Hepatic stellate cell (primary cell): ENCODE measurements around the gene PKDREJ.
"Not testable (repeated sequence)": the region's sequence is repeated elsewhere in the genome, so short reads cannot be mapped to it uniquely, and the experiment has no call there.

Source experiments
- DNase-seq: peaks from one replicate; pipeline ENCODE4 v3.0.0; 2011; ENCODE audit warnings: low spot score

Gene PKDREJ, protein sequence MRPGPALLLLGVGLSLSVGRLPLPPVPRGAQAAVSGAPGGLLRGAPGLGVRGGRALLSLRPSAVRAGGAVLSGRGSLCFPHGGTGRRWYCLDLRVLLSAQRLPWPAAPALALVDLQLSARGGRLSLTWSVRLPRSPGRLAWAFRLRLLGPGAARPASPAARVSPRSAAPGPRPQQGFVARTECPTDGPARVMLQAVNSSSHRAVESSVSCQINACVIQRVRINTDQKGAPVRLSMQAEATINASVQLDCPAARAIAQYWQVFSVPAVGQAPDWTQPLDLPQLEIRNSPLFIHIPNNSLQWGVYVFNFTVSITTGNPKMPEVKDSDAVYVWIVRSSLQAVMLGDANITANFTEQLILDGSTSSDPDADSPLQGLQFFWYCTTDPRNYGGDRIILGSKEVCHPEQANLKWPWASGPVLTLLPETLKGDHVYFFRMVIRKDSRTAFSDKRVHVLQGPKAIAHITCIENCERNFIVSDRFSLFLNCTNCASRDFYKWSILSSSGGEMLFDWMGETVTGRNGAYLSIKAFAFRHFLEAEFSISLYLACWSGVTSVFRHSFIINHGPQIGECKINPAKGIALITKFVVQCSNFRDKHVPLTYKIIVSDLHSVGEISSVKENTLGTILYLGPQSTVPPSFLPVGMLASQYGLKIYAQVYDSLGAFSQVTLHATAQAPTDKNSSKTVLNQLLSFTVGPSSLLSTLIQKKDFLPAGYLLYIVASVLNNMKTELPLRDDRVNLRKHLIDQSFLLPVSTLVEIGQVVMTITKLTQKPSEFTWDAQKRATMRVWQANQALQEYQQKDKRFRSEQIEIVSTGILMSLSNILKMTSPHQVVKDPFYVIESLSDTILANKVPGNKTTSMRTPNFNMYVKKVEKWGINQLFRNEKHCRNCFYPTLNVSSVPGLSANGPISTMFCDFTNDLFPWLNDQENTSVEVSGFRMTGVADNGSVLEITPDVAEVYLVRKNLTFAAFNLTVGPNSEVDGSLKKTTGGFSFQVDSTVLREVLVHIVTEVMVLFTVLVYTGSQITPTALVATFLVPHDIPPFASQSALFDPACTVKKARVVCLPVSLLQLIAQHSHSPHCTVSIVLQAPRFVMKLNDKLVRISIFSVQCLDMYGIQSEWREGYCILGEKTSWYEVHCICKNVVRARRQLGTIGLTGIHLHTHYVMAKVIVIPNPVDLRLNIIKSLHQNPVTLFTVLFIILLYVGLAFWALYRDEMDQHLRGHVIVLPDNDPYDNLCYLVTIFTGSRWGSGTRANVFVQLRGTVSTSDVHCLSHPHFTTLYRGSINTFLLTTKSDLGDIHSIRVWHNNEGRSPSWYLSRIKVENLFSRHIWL (N-terminal part only)

GRCh38 chr22:46263216-46263590 lies at the start of gene PKDREJ:
PKDREJ (minus strand) TSS chr22:46263343; CDS start chr22:46263322, 21 bp downstream.
- no peak for DNase-seq

DNA sequence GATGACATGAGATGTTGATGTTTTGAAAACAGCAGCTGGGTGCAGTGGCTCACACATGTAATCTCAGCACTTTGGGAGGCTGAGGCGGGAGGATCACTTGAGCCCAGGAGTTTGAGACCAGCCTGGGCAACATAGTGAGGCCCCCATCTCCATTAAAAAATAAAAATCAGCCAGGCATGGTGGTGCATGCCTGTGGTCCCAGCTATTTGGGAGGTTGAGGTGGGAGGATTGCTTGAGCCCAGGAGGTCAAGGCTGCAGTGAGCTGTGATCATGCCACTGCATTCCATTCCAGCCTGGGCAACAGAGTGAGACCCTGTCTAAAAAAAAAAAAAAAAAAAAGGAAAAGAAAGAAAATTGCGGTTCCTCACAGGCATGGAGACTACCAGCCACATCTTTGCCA lies 49.7 kb upstream of the PKDREJ start:
- DNase-seq: not testable (repeated sequence)

DNA sequence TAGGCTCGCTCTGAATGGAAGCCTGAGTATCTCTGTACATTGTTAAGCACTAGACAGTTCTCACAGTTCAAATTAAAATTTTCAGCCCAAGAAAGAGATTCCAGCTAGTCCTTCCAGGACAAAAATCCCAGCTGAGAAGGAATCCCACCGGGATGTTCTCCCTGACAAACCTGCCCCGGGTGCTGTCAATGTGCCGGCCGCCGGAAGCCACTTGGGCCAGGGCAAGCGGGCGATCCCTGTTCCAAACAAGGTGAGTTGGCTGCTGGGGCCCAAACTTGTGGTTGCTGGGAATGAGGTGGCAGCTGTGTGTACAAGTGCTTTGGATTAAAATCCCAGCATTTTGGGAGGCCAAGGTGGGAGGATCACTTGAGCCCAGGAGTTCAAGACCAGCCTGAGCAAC lies 48.9 kb upstream of the PKDREJ start:
- no peak for DNase-seq

DNA sequence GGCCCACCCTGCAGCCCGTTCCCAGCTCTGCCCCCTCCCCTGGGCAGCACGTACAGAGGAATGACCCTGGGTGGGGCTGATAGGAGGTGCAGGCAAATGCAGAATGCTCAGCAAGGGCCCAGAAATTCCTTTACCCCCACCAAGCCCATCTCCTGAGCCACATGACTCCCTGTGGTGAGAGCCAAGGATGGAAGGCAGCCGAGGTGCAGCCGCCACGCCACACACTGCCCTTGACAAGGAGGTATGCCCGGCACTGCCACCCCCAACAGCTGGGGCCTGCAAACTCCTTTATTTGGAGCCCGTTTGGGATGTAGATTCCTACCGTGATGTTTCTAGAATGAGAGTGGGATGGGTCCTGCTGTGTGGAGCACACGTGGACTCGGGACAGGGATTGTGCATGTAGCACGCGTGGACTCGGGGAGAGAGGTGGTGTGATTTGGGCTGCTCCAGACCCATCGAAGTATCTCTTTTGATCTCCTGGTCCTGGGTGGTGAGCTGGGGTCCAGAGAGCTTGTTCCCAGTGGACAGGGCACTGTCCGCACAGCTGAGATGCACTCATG lies 46.5 kb upstream of the PKDREJ start:
- DNase-seq: no peak

- no peak for DNase-seq
These were observed 45.3 kb upstream of the PKDREJ start for GRCh38 chr22:46308283-46308988.

- no peak for DNase-seq
These were observed 40.3 kb upstream of the PKDREJ start for GRCh38 chr22:46303347-46303965.

DNA sequence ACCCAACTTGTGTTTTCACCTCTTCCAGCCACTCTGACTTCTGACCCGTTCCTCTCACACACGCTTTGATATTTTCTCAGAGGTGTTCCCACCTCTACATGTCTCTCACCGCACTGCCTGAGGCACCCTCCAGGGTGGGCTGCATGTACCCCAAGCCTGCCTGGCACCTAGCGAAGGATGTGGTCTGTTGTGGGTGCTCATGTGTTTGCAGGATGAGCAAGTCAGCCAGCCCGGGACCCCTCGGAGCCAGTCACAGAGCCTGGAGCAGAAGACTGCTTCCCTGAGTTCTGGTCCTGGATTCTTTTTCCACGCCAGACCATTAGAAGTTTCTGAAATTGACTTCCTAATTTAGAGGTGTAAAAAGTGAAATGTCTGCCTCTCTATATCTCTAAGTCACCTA lies 37.3 kb upstream of the PKDREJ start:
- DNase-seq: no peak

DNA sequence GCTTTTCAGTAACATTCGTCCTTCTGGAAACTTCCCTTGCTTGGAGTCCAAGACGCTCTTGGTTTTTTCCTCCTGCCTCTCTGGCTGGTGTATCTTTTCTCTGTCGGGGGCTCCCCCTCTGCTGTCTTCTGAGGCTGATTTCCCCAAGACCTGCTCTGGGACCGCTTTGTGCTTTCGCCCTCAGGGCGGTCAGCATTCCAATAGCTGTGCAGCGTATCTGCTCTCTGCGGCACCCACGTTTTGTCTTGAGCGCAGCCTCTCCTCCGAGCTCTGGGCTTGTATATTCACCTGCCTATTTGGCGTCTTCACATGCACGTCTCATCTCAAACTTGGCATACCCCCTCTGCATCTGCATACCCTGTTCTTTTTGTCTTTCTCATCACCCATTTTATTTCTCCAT lies 36.0 kb upstream of the PKDREJ start:
- no peak for DNase-seq

GRCh38 chr22:46297151-46297812 lies 34.1 kb upstream of the PKDREJ start:
- peak; percentile 40 for DNase-seq

- DNase-seq: peak; percentile 100
These were observed 33.4 kb upstream of the PKDREJ start, which contains the start of gene GTSE1 for GRCh38 chr22:46296257-46297150. GTSE1 (plus strand) TSS chr22:46296870; CDS start chr22:46297401, 531 bp downstream.

DNA sequence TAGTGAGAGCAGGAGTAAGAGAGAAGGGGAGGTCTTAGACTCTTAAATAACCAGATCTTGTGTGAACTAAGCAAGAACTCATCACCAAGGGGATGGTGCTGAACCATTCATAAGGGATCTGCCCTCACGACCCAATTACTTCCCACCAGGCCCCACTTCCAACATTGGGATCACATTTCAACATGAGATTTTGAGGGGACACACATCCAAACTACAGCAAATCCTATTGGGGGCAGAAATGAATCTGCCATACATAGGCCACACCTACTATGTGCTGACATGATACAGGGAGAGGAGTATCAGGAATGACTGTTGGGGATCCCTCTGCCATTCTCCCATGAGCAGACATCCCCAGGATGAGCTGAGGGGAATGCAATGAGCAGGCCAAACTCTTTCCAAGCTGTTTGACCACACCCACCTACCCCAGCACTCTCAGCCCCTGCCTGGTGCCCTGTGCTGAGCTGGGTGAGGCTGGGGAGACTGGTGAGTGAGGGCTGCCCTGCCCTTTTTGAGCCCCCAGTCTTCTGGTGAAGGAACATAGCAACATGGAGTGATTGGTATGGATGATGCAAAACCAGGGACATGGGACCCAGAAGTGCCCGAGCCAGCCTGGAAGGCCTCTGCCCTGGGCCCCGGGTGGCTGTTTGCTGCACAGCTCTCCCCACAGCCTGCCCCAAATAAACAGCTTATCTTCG lies 32.3 kb upstream of the PKDREJ start:
- DNase-seq: no peak

DNA sequence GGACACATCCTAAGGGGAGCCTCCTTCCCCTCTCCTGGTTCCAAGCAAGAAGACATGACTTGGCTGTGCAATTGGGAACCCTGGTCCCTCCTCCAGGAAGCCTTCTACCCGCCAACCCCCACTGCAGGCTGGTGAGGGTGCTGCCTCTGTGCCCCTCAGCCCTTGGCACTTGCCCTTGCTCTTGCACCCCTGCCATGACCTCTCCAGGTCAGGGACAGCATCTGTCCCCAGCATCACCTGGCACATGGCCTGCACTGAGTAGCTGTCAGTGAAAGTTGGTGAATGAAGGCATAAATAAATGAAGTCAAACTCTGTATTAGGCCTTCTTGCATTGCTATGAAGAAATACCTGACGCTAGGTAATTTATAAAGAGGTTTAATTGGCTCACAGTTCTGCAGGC lies 31.6 kb upstream of the PKDREJ start:
- DNase-seq: no peak

DNA sequence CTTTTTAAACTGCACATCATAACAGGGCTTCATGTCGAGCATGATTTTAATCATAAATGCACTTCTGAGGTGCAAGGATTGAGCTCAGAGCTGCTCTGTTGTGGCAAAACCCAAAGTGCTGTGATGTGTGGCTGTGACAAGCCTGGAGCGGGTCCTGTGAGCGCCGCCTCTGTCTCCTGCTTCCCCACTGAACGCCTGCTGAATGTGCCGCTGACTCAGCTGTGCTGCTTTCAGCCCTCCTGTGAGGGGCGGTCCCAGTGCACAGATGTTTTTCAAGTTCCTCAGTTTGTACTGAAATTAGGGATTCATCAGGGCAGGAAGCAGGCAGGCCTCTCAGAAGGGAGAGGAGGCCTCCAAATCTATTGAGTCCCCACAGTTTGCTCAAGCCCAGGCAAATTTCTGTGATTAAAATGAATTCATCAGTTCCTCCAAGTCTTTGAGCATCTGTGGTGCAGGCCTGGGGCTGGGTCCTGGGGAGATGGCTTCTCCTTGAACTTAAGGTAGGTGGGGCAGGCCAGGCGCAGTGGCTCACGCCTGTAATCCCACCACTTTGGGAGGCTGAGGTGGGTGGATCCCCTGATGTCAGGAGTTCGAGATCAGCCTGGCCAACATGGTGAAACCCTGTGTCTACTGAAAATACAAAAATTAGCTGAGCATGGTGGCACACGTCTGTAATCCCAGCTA lies 30.6 kb upstream of the PKDREJ start:
- DNase-seq: no peak

- DNase-seq: no peak
These were observed 29.6 kb upstream of the PKDREJ start for GRCh38 chr22:46292732-46293131.

DNA sequence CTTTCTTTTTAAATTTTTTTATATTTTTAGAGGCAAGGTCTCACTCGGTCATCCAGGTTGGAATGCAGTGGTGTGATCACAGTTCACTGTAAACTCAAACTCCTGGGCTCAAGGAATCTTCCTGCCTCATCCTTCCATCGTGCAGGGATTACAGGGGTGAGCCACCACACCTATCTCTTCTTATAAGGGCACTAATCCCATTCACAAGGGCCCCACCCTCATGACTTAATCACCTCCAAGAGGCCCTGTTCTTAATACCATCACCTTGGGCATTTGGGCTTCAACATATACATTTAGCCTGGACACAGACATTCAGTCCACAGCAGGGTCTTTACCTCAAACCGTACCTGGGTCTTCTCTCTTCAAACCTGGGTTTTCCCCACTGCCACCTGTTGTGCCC lies 29.0 kb upstream of the PKDREJ start:
- DNase-seq: no peak

GRCh38 chr22:46290843-46291785 lies 28.0 kb upstream of the PKDREJ start:
- no peak for DNase-seq
